HG03442 (cell line): ENCODE measurements around the gene HYAL1.

Experiments used
- ATAC-seq: cut with Tn5 transposase; IDR thresholded peaks from one replicate; pipeline ENCODE4 v1.9.1; 2021; ENCODE audit warnings: mild to moderate bottlenecking, moderate library complexity; ENCODE audit not compliant: unreplicated experiment

HYAL1 gene, protein sequence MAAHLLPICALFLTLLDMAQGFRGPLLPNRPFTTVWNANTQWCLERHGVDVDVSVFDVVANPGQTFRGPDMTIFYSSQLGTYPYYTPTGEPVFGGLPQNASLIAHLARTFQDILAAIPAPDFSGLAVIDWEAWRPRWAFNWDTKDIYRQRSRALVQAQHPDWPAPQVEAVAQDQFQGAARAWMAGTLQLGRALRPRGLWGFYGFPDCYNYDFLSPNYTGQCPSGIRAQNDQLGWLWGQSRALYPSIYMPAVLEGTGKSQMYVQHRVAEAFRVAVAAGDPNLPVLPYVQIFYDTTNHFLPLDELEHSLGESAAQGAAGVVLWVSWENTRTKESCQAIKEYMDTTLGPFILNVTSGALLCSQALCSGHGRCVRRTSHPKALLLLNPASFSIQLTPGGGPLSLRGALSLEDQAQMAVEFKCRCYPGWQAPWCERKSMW

DNA sequence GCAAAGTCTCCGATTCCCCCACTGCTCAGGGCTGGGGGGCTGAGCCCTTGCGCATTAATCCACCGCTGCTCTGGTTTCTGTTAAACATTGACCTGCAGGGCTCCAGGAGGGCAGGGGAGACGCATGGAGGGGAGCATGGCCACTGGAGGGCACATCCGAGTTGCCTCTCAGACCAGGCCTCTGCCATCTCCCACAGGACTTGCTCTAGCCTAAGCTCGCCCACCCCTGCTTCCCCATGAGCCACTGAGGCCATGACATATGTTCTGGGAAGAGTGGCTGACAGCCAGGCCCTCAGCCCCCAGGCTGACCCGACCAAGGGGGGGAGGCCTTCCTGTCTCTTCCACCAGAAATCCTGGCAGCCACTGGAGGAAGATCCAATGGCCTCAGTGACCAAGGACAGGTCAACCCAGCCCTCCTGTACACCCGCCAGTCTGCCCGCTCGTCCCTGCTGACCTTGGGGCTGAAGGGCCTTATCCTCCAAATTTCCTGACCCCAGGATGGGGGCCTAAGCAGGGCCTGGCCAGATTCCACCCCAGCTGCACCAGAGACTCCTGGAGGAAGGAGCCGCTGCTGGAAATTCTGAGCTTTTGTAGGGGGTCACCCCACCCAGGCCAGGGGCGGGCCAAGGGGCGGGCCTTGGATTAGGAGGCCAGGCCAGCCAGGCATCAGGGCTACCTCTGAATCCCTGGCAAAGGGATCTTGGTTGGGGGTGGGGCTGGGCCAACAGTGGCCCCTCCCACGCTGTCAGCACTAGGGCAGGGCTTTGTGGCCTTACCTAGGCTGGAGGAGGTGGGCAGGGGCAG is at the start of gene HYAL1:
Gene HYAL1, minus strand, starts transcription at position 562 of the 803 bp plus-strand sequence. CDS start 618 bp downstream, outside the sequence.
- ATAC-seq = no peak

DNA sequence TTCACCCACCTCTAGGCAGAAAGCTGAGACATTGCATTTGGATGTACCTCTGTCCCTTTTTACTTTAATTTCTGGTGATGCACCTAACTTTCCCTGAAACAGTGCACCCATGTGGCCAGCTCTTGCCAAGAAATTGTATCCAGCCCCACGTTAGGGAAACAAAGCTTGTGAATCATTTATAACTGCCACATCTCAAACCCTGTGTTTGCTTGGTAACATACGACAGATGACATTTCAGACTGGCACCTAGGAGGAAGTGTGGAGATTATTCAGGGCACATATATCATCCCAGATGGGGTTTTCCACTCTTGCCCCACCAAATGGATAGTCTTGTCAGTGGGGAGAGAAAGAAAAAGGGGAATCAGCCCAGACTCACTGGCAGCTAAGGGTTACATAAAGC is 49.4 kb upstream of the HYAL1 start:
- no peak for ATAC-seq

DNA sequence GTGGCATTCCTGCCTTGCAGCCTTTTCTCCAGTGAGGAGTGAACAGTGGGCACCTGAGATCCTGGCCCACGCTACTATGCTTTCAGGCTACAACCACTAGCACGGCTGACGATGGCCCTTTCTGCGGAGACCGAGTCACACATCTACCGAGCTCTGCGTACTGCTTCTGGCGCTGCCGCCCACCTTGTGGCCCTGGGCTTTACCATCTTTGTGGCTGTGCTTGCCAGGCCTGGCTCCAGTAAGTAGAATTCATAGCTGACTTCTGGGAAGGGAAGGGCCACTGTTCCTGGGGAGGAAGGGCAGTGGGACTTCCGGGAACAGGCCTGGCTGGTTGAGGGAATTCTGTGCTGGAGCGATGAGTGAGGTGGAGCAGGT is 47.9 kb upstream of the HYAL1 start:
- no peak for ATAC-seq

DNA sequence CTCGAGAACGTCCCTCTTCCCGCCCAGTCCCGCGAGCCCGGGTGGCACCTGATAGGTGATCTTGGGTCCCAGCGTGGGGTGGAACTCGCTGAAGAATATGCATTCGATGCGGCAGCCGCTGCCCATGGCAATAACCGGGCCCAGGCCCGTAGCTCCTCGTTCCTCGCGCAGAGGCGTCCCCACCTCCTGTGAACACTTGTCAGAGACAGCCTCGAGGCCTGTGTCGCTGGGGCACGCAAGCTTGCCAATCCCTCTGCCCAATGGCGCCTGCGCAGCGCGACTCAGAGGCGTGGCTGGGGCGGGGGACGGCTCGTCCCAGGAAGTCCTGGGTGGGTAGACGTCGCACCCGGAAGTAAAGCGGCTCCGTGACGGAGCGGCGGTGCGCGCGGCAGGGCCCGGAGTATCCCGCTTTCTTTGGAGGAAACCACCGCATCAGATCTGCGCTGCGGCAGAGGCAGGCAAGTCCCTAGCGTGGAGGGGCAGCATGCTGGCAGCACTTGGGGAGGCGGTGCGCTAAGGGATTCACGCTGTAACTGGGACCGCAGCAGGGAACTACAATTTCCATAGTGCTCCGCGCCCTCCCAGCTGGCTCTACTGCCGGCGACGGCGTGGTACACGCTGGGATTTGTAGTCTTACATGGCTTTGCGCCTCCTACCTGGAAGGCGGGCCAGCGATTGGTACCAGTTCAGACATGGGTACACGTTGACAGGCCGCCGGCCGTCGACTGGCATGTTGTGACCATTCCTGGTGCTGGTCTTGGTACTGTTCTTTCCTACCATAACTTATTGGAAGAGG is 47.4 kb upstream of the HYAL1 start, which contains the start of the genes CYB561D2 and NPRL2:
Gene CYB561D2, plus strand, starts transcription at position 336 of the 796 bp plus-strand sequence. CDS start 572 bp downstream, outside the sequence.
Gene NPRL2, minus strand, starts transcription at position 249 of the 796 bp plus-strand sequence. Its CDS starts 123 bp downstream, at position 126.
- ATAC-seq = peak; percentile 84

DNA sequence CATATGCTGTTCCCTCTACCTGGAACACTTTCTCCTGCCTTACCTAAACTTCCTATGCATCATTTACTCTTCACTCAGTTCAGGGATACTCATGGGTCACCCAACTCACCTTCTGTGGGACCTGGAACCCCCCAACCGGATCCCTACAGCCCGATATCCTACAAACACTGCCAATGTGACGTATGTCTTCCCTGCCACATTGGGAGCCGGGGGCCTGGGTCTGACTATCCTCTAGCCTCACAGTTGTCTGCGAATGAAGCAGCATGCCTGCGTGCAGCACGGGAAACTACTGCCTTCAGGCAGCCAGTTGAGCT is 46.8 kb upstream of the HYAL1 start:
- ATAC-seq = no peak

DNA sequence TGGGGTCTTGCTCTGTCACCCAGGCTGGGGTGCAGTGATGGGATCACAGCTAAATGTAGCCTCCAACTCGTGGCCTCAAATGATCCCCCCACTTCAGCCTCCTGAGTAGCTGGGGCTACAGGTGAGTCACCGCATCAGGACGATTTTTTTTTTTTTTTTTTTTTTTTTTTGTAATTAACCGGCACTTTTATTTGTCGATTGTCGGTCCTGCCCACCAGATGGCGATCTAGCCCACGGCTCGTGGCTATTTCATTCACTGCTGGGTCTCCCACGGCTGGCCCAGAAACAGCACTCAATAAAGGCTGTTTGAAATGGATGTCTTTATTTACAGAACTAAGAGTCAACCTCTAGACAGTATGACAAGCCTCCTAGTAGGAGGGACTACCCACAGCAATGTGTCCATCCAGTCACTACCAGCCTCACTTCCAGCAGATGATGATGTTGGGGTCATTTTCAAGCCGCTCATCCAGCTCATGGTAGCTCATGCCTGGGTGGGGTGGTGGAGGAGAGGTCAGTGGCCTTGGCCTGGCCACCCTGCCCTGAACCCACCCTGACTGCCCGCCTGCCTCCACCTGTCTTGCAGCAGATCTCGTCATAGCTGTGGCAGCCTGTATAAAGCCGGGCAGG is 43.9 kb upstream of the HYAL1 start:
- ATAC-seq = no peak

DNA sequence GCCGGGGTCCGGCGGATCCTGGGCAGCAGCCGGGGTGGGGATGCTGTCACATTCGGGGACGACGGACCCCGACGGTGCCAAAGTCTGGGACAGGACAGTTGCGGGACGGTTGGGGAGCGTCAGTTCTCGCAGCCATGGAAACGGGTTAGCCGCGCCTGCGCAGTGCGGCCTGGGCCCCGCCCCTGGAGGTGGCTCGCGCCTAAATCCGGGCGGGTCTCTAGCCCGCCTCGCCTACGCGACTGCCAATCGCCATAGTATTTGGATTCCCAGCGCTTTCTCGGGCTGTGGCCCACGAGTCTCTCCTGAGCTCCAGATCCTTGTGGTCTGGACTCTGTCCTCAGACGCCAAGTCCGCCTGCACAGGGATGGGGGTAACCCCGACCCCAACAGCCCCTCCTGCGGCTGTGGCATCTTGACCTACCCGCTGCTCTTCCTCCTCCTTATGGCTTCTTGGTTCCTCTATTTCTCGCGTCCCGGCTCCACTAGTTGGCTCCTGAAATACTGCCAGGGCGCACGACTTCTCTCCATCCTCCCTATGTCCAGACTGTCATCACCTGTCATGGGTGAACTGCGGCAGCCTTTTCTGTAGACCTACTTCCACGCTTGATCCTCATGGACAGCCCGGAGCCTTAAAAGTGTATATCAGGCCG is 42.3 kb upstream of the HYAL1 start, which contains the start of gene ZMYND10:
Gene ZMYND10, minus strand, starts transcription at position 147 of the 649 bp plus-strand sequence. CDS start 153 bp downstream, outside the sequence.
- ATAC-seq = no peak

DNA sequence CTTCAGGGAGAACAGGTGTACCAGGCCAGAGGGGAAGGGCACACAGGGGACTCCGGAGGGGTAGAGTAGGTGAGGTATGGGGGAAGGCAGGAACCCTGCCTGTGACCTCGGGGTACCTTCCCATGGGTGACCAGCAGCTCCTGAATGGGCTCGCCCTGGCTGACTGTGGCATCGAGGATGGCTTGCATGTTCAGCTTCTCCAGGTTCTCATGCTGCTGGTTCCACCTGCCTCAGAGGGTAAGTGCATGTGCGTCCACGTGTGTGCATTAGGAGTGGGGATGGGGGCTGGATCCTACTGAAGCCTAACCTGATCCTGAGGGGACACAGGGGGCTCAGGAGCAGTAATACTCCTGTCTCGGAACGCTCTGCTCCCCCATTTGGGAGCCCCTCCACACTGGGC is 41.6 kb upstream of the HYAL1 start:
- no peak for ATAC-seq

DNA sequence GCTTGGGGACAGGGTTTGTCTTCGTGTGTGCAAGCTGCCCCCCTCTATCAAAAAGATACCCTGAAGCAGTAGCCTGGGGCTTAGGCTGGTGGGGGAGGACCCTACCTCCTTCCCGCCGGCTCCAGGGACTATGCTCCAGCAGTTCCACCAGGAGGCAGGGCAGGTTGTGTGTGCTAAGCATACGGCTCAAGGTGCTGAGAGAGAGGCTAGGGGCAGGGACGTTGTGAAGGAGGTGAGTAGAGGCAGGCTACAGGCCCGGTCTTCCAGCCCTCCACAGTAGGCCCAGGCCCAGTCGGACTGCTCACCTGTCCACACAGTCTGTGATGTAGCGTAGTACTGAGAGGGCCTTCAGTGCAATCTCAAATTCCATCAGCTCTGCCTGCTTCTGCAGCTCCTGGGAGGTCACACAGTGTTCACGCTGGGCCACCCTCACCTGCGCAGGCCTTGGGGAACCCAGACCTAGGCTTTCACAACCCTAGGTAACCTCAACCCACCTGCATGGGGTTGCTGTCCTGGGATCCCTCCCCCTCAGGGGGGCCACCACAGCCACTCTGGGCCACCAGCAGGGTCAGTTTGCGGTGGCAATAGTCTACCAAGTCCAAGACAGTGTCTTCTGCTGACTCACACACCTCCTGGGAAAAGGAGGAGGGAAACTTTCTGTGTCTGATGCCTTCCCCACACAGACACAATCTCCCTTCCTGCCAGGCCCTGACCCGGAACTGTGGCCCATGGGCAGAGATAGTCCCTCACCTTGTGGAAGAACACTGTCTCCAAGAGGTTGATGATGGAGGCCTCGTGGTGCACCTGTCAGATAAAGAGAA is 39.6 kb upstream of the HYAL1 start:
- ATAC-seq = no peak

DNA sequence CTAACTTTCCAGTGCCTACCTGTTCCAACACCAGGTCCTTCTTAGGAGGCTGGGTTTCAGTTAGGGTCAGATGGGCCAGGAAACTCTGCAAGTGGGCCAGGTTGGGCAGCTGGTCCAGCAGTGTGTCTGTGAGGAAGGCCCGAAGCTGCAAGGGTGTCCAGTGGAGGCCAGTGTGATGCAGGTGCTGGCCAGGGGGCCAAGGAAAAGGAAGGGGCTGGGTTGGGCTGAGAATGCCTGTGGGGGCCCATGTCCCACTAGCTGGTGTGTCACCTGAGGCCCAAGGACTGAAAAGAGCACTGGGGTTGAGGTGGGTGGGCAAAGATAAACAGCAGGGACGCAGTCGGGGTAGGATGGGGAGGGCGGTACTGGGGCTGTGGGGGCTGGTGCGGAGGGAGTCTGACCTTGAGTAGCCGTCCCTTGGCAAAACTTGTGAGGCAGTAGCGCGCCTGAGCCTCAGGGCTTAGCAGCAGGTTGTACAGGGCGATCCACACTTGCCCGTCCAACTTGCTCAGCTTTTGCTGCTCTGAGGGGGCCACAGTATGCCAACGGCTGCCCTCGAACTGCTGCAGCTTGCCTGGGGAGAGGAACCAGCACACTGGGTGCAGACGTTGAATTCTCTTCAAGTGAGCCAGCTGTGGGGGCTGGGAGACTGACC is 38.7 kb upstream of the HYAL1 start:
- ATAC-seq = no peak

DNA sequence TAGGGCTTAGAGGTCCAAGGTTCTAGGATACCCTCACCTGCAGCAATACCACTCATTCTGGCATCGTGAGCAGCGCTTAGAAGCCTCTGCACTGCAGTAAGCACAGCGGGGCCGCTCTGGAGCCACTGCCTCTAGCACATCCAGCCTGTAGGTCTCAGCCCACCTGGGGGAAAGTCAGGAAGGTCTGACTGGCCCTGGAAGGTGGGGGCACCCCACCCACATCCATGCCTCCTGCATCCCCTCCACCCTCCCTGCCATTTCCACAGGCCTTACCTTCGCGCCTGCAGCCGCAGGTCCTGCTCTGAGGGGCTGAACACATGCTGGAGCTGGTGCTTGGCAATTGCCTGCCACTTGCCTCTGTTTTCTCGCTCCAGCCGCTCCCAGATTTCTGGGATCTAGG is 38.2 kb upstream of the HYAL1 start:
- no peak for ATAC-seq

DNA sequence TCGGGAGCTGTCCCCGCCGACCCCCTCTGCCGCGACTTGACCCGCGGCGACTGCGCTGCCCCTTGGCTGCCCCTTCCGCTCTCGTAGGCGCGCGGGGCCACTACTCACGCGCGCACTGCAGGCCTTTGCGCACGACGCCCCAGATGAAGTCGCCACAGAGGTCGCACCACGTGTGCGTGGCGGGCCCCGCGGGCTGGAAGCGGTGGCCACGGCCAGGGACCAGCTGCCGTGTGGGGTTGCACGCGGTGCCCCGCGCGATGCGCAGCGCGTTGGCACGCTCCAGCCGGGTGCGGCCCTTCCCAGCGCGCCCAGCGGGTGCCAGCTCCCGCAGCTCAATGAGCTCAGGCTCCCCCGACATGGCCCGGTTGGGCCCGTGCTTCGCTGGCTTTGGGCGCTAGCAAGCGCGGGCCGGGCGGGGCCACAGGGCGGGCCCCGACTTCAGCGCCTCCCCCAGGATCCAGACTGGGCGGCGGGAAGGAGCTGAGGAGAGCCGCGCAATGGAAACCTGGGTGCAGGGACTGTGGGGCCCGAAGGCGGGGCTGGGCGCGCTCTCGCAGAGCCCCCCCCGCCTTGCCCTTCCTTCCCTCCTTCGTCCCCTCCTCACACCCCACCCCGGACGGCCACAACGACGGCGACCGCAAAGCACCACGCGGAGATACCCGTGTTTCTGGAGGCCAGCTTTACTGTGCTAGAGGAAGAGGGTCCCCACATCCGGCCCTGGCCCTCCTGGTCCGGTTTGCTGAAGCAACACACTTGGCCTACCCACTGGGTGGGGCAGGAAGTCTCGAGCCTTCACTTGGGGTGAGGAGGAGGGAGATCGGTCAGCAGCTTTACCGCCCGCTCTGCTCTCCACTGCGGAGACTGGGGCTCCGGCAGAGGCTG is 37.3 kb upstream of the HYAL1 start, which contains the start of gene RASSF1:
Gene RASSF1, minus strand, starts transcription at position 389 of the 882 bp plus-strand sequence. Its CDS starts 31 bp downstream, at position 358.
- ATAC-seq = no peak

DNA sequence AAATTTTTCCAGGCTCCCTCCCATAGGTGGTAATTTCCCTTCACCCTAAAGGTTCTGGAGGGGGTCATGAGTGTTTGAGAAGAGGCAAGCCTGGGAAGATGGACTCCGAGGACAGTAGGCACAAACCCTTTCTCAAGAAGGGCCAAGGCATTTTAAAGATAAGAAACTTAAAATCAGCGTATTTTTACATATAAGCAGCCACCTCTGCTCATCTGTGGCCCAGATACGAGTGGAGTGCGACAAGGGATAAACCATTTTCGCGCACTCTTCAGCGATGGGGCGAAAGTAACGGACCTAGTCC is 36.7 kb upstream of the HYAL1 start:
- no peak for ATAC-seq

DNA sequence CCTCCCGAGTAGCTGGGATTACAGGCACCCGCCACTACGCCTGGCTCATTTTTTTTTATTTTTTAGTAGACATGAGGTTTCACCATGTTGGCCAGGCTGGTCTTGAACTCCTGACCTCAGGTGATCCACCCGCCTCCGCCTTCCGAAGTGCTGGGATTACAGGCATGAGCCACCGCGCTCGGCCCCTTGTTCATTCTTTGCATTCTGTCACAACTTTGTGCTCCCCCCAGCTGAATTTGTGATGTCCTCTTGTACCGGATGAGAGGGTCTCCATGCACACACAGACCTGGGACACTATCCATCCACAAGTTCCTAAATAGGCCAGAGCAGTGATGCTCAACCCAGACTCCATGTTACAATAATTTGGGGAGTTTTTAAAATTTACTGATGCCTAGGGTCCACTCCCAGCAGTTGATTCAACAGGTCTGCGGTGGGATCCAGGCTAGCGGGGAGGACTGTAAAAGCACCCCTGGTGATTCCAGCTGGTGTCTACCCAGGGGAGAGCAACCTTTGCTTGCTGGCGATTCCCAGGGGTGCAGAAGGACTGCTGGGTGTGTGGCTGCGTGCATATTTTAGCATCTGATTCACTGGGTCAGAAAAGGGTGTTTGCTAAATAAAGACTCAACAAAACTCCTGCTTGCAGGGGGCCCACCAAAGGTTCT is 36.2 kb upstream of the HYAL1 start:
- no peak for ATAC-seq

DNA sequence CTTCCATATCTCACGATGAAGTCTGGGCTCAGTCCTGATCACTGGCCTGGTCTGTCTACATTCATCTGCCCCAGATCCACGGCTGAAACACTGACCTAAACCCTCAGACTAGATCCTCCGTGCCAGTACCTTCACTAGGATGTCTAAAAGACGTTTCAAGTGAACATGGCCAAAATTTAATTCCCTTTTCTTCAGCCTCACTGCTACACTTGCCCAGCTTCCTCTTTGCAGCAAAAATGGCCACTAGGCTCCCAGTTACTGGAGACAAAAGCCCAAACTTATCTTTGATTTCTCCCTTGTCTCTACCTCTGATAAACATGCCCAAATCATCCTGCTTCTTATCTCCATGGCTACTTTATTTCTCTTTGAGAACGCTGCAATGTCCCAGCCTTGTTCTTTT is 35.6 kb upstream of the HYAL1 start:
- ATAC-seq = no peak

DNA sequence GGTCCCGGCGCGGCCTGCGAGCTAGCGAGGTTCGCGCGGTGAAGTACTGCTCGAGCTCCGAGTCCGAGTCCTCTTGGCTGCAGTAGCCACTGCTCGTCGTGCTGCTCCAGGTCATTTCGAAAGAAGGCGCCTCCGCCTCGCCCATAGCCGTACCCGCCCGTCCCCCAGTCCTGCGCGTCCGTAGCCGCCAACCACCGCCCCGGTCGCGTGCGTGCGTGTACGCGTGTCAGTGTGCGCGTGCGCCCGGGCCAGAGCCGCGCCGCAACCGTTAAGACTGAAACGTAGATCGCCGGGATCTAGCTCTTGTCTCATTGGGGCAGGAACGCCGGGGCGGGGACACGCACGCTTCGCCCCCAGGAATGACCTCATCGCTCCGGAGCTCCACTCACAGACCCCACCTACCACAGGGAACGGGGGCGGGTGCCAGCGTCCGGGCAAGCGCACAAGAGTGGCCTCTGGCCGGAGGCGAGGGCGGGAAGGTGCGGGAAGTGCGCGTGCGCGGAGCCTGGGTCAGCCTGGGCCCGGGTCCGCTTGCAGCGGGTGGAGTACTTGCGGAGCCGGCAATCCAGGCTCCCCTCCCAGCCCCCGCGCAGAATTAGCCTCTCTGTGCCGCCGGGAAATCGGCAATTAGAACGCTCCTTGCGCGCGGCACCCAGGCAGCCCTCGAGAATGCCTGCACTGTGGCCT is 33.9 kb upstream of the HYAL1 start:
- ATAC-seq = peak; percentile 75
